ENCODE measurements around the gene ACRBP.

DNA sequence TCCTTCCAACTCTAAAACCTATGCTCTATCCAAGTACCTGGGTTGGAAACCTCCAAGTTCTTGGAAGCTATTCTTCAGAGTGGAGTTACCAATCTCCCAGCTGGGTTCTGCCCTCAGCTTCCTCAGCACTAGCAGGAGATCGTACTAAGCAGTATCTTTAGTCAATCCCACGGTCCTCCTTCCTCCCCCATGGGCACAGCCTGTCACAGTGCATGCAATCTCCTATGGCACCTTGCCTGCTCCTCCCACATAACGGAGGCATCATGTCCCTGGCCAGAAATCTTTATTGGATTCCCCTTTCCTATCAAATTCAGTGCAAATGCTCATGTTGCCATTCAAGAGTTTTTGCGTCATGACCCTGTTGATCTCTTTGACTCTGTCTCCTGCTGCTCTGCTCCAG is 6.1 kb downstream of the ACRBP start:
- no peak for TF ChIP-seq EP300 (IDR thresholded peaks at IDR 0.05)
- TF ChIP-seq POLR2A (IDR thresholded peaks at IDR 0.05): no peak
- TF ChIP-seq, protein P1, sequence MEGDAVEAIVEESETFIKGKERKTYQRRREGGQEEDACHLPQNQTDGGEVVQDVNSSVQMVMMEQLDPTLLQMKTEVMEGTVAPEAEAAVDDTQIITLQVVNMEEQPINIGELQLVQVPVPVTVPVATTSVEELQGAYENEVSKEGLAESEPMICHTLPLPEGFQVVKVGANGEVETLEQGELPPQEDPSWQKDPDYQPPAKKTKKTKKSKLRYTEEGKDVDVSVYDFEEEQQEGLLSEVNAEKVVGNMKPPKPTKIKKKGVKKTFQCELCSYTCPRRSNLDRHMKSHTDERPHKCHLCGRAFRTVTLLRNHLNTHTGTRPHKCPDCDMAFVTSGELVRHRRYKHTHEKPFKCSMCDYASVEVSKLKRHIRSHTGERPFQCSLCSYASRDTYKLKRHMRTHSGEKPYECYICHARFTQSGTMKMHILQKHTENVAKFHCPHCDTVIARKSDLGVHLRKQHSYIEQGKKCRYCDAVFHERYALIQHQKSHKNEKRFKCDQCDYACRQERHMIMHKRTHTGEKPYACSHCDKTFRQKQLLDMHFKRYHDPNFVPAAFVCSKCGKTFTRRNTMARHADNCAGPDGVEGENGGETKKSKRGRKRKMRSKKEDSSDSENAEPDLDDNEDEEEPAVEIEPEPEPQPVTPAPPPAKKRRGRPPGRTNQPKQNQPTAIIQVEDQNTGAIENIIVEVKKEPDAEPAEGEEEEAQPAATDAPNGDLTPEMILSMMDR (IDR thresholded peaks at IDR 0.05): no peak

Measured in tibial nerve (tissue), 4 donors.